Measurements from ENCODE around the gene IPO13.

Gene IPO13

DNA sequence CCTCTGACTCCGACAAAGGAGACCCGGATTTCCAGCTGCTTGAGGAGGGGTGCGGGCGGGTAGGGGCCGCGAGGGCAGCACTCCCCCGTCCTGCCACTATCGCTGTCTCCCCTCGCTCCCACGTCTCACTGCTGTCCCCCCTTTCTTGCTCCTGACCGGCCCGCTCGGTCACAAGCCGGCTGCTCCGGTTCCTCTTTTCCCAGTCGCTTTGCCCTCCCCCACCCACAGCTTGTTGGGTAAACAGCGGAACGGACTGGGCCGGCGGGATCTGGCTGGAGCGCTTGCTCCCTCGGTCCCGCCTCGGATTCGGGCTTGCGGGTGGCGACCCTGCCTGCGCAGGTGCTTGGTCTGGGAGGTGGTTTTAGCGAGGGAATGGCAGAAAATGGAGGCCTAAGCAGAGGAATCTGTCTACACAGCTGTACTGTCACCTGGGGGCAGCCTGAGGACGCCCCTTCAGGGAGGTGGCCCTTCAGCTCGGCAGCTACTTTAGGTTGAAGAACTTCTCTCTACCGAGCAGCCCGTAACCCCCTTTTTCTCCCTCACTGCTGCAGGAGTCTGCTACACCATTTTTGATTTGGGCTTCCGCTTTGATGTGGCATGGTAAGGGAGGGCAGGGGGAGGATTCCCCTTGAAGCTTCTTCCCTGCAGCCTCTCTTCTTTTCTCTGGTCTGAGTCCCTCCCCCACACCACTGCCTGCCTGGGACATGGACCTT, 28.7 kb downstream of the IPO13 start:
- no peak for DNase-seq

GRCh38 chr1:43976045-43976444, 29.3 kb downstream of the IPO13 start:
- DNase-seq = no peak

- DNase-seq = no peak
Measured at GRCh38 chr1:43976890-43977289, 30.1 kb downstream of the IPO13 start.

- DNase-seq = no peak
Measured at GRCh38 chr1:43977376-43978263, 30.9 kb downstream of the IPO13 start.

- DNase-seq = no peak
Measured at GRCh38 chr1:43978264-43978550, 31.5 kb downstream of the IPO13 start.

- no peak for DNase-seq
Measured at GRCh38 chr1:43978551-43979260, 32.0 kb downstream of the IPO13 start, which contains the start of gene B4GALT2. Gene B4GALT2, plus strand, starts transcription at chr1:43979210. Its CDS starts 1,951 bp downstream, at chr1:43981161.

- DNase-seq = no peak
Measured at GRCh38 chr1:43979261-43979527, 32.4 kb downstream of the IPO13 start.

DNA sequence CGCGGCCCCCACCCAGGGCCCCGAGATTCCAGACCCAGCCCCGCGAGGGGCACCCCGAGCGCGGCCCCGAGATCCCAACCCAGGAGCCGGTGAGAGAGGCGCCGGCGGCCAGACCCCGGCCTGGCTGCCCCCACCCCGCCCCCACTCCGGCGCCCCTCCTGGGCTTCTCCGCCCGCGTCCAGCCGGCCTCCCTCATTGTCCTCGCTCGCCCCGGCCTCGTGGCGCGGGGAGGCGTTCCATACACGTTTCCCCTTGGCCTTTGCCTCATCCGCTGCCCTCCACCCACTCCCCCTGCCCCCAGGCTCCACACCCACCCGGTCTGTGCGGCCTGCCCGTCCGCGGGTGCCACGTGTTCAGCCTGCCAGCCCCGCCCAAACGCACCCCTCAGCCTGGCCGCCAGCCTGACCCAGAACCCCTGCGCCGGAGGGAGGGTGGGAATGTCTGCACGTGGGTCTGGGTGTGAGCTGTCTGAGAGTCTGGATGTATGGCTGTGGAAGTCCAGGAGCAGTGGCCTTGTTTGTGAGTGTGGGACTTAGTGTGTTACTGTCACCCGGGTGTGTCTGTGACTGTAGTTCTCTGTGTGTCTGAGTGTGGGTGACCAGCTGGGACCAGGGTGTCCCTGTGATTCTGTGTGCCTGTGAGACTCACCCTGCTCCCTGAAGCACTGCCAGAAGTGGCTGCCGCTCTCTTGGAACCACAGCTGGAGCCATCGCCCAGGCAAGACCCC, 32.9 kb downstream of the IPO13 start:
- DNase-seq = no peak

DNA sequence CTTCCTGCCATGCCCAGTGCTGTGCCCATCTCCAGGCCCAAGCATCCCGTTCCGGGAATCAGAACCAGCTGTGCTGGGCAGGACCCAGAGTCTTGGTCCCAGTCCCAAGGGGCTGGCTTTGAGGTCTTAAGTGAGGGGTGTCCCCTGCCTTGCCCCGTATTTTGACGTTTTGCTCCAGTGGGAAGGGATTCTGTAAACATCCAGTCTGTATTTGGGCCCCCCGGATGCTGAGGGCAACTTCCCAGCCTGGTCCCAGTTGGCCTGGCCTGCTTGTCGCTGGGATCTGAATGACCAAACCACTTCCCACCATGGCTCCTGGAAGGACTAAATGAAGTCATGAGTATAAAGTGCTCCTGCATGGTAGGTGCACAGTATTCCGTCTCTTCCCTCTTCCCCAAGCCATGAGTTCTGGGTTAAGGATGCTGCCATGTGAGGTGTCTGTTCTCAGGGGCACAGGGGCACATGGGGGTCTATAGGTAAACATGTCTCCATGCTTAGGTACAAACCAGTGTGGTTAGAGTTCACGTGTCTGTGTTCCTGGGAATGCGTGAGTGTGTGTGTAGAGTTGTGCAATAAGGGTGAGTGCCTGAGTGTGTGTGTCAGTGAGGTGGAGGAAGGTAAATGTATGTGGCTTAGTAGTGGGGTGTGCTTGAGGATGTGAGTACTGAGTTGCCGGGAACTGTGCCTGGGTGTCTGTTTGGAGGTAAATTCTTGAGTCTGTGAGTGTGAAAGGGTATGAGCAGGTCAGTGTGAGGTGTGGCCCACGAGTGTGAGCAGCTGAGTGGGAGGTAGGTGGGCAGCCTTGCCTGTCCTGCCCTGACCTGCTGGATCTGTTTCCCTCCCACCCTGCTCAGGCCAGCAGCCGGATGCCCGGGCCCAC, 33.7 kb downstream of the IPO13 start:
- no peak for DNase-seq

- no peak for DNase-seq
Measured at GRCh38 chr1:43981135-43981491, 34.4 kb downstream of the IPO13 start.

DNA sequence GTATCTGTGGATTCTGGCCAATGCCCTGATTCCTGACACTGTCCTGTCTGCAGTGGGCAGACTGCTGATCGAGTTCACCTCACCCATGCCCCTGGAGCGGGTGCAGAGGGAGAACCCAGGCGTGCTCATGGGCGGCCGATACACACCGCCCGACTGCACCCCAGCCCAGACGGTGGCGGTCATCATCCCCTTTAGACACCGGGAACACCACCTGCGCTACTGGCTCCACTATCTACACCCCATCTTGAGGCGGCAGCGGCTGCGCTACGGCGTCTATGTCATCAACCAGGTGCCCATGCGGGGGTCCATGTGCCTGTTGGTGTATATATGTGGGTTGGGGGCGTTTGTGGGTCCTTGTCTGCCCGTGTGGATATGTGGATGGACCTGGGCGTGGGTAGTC, 34.9 kb downstream of the IPO13 start:
- no peak for DNase-seq

DNA sequence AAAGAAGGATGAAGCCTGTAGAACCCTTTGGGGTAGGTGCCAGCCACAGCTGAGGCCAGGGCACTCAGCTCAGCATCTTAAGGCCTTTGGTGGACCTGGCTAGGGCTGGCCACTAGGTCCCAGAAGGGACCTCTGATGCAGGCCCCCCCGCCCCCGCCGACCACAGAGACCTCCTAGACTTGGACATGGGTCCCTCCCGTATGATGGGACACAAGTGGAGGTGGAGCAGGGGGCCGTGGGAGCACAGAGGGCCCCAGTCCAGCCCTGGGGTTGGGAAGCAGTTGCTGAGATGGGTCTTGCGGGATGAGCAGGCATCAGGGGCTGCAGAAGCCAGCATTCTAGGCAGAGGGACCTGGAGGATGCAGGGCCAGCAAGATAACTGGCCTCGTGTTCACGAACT, 35.5 kb downstream of the IPO13 start:
- no peak for DNase-seq

GRCh38 chr1:43982808-43983207, 36.1 kb downstream of the IPO13 start:
- no peak for DNase-seq

DNA sequence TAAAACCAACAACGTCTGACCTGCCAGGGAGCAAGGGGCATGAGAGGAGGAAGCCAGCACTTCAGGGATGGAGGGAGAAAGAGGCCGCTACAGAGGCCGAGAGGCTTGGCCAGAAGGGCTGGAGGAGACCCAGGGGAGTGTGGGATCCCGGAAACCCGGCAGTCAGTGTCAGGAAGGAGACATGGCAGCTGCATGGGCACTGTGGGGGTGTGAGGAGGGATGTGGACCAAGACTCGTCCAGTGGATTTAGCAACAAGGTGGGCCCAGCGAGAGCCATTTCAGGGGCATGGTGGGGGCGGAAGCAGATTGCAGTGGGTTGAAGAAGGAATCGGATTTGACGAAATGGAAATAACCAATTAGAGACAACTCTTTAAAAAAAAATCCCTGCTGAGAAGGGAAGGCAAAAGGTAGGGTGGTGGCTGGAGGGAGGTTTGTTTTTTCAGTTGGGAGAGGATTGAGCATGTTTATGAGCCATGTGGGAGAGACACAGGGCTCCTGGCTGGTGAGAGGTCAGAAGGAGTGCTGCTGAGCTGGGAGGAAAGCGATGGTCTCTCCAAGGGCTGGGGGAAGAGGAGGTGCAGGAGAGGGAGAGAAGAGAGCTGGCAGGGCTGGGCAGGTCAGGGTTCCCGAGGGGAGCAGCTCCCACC, 36.6 kb downstream of the IPO13 start:
- DNase-seq = no peak

DNA sequence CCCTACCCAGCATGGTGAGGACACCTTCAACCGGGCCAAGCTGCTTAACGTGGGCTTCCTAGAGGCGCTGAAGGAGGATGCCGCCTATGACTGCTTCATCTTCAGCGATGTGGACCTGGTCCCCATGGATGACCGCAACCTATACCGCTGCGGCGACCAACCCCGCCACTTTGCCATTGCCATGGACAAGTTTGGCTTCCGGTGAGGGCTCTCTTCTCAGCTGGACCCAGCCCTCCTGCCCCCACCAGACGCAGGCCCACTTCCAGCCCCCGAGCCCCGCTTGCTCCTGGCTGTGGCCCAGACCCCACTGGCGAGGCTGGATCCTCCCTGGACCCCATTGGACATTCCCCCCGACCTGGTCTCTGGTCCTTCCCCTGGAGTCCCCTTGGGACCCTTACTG, 38.1 kb downstream of the IPO13 start:
- DNase-seq = no peak

DNA sequence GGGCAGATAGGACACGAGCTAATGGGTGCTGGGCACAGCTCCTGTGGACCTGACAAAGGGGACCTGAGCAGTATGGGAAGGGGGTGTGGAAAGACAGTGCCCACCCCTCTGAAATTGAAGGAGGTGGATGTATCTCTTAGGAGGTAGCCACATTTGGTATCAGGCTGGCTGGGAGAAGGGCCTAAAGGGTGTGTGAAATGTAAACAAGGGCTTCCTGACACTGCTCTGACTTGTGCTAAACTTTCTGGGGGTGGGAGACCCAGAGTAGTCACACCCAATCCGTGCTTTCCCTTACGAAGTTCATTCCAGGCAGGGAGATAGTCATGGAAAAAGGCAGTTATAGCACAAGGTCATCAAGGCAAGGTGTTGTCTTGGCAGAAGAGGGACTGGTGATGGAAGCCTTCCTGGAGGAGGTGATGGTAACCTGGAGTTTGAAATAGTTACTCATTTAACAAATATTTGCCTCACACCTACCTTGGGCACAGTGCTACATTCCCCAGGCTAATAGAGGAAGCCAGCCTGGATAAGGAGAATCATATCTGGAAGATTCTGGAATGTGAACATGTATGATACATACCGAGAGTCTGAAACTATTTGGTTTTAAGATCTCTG, 39.3 kb downstream of the IPO13 start:
- DNase-seq = no peak

GRCh38 chr1:43986712-43987111, 40.0 kb downstream of the IPO13 start:
- DNase-seq = no peak

DNA sequence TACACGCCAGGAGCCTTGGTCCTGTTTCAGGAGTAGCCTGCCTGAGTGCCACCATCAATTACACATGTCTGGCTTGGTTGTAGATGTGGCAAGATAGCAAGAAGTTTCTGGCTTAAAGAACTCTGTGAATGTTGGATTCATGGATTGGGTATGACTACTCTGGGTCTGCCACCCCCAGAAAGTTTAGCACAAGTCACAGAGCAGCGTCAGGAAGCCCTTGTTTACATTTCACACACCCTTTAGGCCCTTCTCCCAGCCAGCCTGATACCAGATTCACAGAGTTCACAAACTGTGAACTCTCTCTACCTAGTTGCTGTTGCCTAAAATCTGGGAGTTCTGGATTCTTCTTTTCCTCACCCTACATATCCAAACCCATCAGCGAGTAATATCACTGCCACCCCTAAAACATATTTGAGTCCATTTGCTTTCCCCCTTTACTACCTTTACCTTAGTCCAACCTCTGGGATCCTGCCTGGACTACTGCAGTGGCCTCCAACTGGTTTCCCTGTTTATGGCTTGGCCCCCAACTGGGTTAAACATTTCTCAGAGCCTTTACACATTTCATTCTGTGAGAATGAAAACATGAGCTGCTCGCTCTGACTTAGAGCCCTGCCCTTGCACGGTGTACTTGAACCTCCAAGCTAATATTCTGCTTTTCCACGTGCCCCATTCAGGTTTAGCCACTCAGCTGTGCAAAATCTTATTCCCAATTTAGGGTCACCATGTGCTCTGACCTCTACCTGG, 40.6 kb downstream of the IPO13 start:
- no peak for DNase-seq

GRCh38 chr1:43990271-43991199, 43.8 kb downstream of the IPO13 start:
- DNase-seq = no peak

- DNase-seq = no peak
Measured at GRCh38 chr1:43991200-43991475, 44.4 kb downstream of the IPO13 start.

Data from NCI-H1694 (cell line).